GM12873 (cell line): Measurements from ENCODE around the gene CELF2.

Source experiments
- CTCF ChIP-seq: IDR thresholded peaks from 2 replicates; pipeline ENCODE4 v1.5.1; 2012; ENCODE audit warnings: low read depth, mild to moderate bottlenecking, moderate library complexity, low read length, control low read depth; ENCODE audit not compliant: insufficient read depth; ENCODE audit errors: missing control alignments

The CELF2 gene

DNA sequence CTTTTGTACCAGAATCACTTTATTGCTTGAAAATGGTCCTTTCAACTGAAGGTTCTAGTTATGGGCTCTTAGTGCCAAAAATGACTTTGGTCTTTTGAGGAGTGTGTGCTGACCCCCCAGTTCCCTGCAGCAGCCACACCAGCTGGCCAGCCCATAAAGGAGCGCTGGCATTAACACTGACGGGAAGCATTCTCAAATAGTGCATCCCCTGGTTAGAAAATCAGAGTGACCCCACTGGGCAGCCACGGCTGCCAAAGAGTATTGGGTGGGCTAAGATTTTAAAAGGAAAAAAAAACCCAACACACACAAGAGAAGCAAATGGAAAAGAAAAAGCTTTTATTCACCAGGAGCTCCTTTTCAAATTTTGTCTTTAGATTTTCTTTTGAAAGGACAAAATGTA is 199.8 kb downstream of the CELF2 start:
- no peak for TF ChIP-seq CTCF

DNA sequence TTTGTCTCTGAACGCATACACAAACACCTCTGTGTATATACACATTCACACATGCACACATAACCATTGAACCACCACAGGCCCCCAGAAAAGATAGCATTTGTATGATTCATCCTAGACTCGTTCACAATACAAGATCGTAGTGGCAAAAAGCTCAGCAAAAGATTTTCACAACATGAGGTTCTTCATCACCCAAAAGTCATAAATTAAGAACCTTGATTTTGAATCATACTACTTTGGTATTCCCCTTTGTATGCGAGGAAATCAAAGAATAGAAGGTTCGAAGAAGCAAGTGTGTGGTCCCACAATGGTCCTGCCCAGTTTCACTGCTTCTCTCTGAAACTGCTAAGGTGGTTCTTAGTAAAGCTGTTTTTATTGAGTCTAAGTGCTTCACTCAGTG is 200.7 kb downstream of the CELF2 start:
- TF ChIP-seq CTCF, result no peak

DNA sequence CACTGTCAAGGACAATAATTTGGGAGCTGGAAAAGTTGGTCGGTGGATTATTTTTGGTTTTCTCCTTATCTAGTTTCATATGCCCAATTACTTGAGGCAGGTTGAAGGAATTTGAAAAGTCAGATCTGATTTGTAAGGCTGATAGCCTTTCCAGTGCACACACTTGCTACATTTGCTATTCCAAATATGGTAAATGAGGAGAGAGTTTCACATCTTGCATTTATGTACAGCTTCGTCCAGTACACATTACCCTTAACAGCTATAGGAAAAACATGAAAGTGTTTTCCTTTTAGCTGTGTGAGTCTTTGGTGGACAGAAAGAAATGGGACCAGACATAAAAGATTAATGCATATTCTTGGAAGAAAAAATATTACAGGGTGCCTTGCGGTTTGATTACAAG is 201.8 kb downstream of the CELF2 start:
- no peak for TF ChIP-seq CTCF

GRCh38 chr10:11223081-11223480 is 205.4 kb downstream of the CELF2 start:
- no peak for TF ChIP-seq CTCF

GRCh38 chr10:11223507-11224140 is 206.0 kb downstream of the CELF2 start:
- TF ChIP-seq CTCF, result no peak

DNA sequence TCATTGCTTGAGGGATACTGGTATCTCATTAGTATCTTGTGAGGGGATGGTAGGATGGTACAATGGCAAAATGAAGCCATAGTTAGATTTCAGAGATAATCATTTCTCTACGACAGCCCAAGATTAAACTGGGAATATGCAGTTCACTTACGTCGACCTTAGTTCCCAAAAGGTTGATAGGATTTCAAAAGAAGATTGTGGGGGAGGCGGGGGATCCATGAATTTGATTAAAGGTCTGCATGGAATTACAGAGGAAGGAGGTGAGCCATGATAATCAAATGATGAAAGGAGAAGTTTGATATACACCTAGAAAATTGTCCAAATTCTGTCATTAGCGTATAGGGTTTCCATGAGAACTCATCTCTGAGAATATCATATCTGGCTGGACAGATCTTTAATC is 206.6 kb downstream of the CELF2 start:
- TF ChIP-seq CTCF, result no peak

DNA sequence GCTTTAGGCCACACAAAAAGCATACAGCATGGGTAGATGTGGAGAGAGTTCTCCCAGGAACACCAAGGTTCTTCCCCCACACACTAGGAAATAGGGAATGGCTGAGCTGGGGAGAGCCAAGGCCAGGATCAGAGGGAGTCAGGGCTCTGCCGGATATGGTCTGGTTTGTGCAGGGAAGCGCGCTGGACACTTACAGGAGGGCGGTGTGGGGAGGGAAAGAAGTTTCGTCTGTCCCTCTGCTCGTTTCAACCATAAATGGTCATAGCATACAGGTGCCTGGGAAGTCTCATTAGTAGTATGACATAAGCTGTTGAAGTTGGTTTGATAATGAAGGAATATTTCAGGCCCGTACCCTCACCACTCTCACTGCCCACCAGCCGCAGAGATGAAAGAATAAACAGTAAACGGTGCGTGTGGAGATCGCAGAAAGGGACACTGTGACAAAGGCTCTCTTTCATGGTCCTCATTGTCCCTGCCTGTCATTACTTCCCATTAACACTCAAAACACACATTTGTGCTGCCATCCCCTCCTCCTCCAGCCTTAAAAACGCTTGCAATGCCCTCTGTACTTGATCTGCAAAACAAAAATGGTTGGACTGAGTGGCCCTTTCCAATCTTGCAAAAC is 207.2 kb downstream of the CELF2 start:
- TF ChIP-seq CTCF, result no peak

- no peak for TF ChIP-seq CTCF
These were observed 208.3 kb downstream of the CELF2 start for GRCh38 chr10:11225935-11226334.
